GM12878 (cell line): Measurements from ENCODE around the gene THSD4.

Source experiments
- CEBPB ChIP-seq, 2 experiments: fragments of 150-350 bp in 1 of 2; IDR thresholded peaks; 2 replicates each; pipeline ENCODE4 v1.6.1; 2012 to 2014; ENCODE audit warnings: low read depth in 2 of 2, low read length in 2 of 2, borderline replicate concordance in 1 of 2, inconsistent platforms in 1 of 2
- CTCF ChIP-seq, 3 experiments: IDR thresholded peaks in 2 of 3; conservative IDR thresholded peaks in 1 of 3; 2 replicates each; pipeline ENCODE4 v1.5.1; 2011; ENCODE audit warnings: low read depth in 3 of 3, low read length in 3 of 3, mild to moderate bottlenecking in 3 of 3, control low read depth in 2 of 3, moderate library complexity in 2 of 3, inconsistent platforms in 1 of 3, mixed read lengths in 1 of 3; ENCODE audit not compliant: control insufficient read depth in 2 of 3, insufficient read depth in 1 of 3; ENCODE audit errors: extremely low read depth in 1 of 3
- EP300 ChIP-seq, 2 experiments: fragments of 150-350 bp in 1 of 2; IDR thresholded peaks; 2 replicates each; pipeline ENCODE4 v1.6.1; 2011 to 2012; ENCODE audit warnings: low read depth in 2 of 2, low read length in 2 of 2, borderline replicate concordance in 1 of 2, improper control_type of control experiment in 1 of 2, inconsistent platforms in 1 of 2; ENCODE audit not compliant: control insufficient read depth in 1 of 2
- FOXK2 ChIP-seq: fragments of 450-650 bp; IDR thresholded peaks from 2 replicates; pipeline ENCODE4 v1.6.1; 2017; ENCODE audit warnings: mild to moderate bottlenecking, moderate library complexity
- GABPA ChIP-seq: IDR thresholded peaks from 2 replicates; pipeline ENCODE4 v1.6.1; 2014; ENCODE audit warnings: antibody characterized with exemption, low read depth, mild to moderate bottlenecking, inconsistent platforms
- LARP7 ChIP-seq: fragments of 450-650 bp; IDR thresholded peaks from 2 replicates; pipeline ENCODE4 v1.6.1; 2017; ENCODE audit warnings: mild to moderate bottlenecking
- POLR2AphosphoS5 ChIP-seq: IDR thresholded peaks from 2 replicates; pipeline ENCODE4 v1.6.1; 2011; ENCODE audit warnings: mild to moderate bottlenecking, low read length, inconsistent platforms
- RCOR1 ChIP-seq: conservative IDR thresholded peaks from 2 replicates; pipeline ENCODE4 v1.6.1; 2012; ENCODE audit warnings: low read depth, low read length, improper control_type of control experiment
- RFX5 ChIP-seq: IDR thresholded peaks from 2 replicates; pipeline ENCODE4 v1.6.1; 2011; ENCODE audit warnings: low read depth, low read length, improper control_type of control experiment
- USF1 ChIP-seq: IDR thresholded peaks from 2 replicates; pipeline ENCODE4 v1.6.1; 2011; ENCODE audit warnings: borderline replicate concordance, low read depth, mild to moderate bottlenecking, moderate library complexity, mixed read lengths, low read length; ENCODE audit not compliant: insufficient read depth; ENCODE audit errors: extremely low read length
- ZZZ3 ChIP-seq: IDR thresholded peaks from 2 replicates; pipeline ENCODE4 v1.6.1; 2011; ENCODE audit warnings: low read depth; ENCODE audit not compliant: control insufficient read depth, insufficient read length

- TF ChIP-seq LARP7 (no peak), GABPA (no peak), EP300 (IDR thresholded peaks at IDR 0.05; ENCODE audit: borderline replicate concordance in 1 of 2, control insufficient read depth in 1 of 2, low read depth in 2 of 2, low read length in 2 of 2) (no peak), RFX5 (no peak), CTCF (IDR thresholded peaks at IDR 0.05 in 2 of 3, conservative IDR thresholded peaks at IDR 0.05 in 1 of 3; ENCODE audit: control insufficient read depth in 2 of 3, extremely low read depth in 1 of 3, insufficient read depth in 1 of 3, low read depth in 3 of 3, low read length in 3 of 3) (no peak), CEBPB (IDR thresholded peaks at IDR 0.05; ENCODE audit: borderline replicate concordance in 1 of 2, low read depth in 2 of 2, low read length in 2 of 2) (no peak), USF1 (no peak), FOXK2 (no peak), ZZZ3 (no peak), POLR2AphosphoS5 (no peak), RCOR1 (no peak)
Observed at GRCh38 chr15:71737761-71738160, 622.5 kb downstream of the THSD4 start.
